ENCODE results near the gene MAT2A. TPM values are rescaled to one million over a fixed set of nuclear protein-coding genes. Genes with fewer than 3 reads are reported as not detected.

The MAT2A gene
- total and polyA plus RNA-seq, 10 of the 15 experiments (the other 5 are each of a cell fraction or from before 2014, with no cell fraction given), result 97.6 to 408 (median 290) TPM

- in situ Hi-C loops (cut with MboI), result no loop called here
- ATAC-seq (peak; percentile 97), FAIRE-seq (peak; percentile 75), DNase-seq (ENCODE audit: low read depth, low spot score) (peak; percentile 73)
- Histone ChIP-seq H3K79me2 (ENCODE audit: control insufficient read depth, insufficient read depth, low read length) (peaks cover 18% of the 10 kb centered on the region), H3K4me2 (ENCODE audit: control insufficient read depth, insufficient read depth) (peak within 1 kb of the TSS; percentile 81), H3K27ac (ENCODE audit: control insufficient read depth, insufficient read depth) (peak within 1 kb of the TSS; percentile 71), H3K9me3 (replicated peaks; ENCODE audit: control insufficient read depth, insufficient read depth, low read length) (no peaks in the 10 kb centered on the region), H3K4me3 (peak within 1 kb of the TSS; percentile 98), H3K36me3 (ENCODE audit: control insufficient read depth in 2 of 2, insufficient read depth in 2 of 2, low read length in 1 of 2) (peaks cover 0 to 3% of the 10 kb centered on the region in 2 experiments; a peak in 1 of 4 replicates), H2AFZ (ENCODE audit: control insufficient read depth, low read depth, low read length) (peak within 1 kb of the TSS; percentile 87), H3K27me3 (replicated peaks in 1 of 2; ENCODE audit: control insufficient read depth in 2 of 2, insufficient read depth in 2 of 2, low read length in 1 of 2) (no peaks in the 10 kb centered on the region), H3K9ac (ENCODE audit: control insufficient read depth, insufficient read depth, low read length) (peak within 1 kb of the TSS; percentile 80), H3K4me1 (ENCODE audit: control insufficient read depth, insufficient read depth, low read length) (no peaks in the 10 kb centered on the region; the same call in 1 of the 2 replicates), H4K20me1 (ENCODE audit: control insufficient read depth, insufficient read depth) (no peaks in the 10 kb centered on the region)
- RAD21 ChIA-PET (ENCODE audit: unreplicated experiment), result interaction anchor here (0.9 to 2.7 kb wide), 6 partner anchors 9 to 142 kb away, joined by 3 to 15 read pairs (median 4); partner anchors contain the start of genes SH2D6 and VAMP8
- WGBS (ENCODE audit: insufficient coverage, insufficient replicate concordance, low lambda C conversion rate, missing lambda C conversion rate), result 4% methylated on average over 54 of the region's 64 CpGs
- POLR2A ChIA-PET, result interaction anchor here (0.7 to 6.2 kb wide), 13 partner anchors 12 to 625 kb away, joined by 3 to 32 read pairs (median 6); partner anchors contain the start of genes MAT2A, RNF181 and VAMP8
- TSS peak; percentile 98 for BruUV-seq (replicated peaks)
- SMC1A ChIA-PET (ENCODE audit: uncharacterized antibody, unreplicated experiment), result interaction anchor here (0.6 to 2.9 kb wide), 6 partner anchors 11 to 661 kb away, joined by 3 to 21 read pairs (median 6); partner anchors contain the start of gene RNF181
- CTCF ChIA-PET, result interaction anchor here (0.6 to 4.4 kb wide), 6 partner anchors 10 to 261 kb away, joined by 3 to 28 read pairs (median 4); no protein-coding TSS in a partner anchor
- intact Hi-C loops (cut with micrococcal nuclease; ENCODE audit: unreplicated experiment), result loop anchor here (2.0 kb wide), 1 partner anchor 41 kb away; the partner anchor contains the start of gene TMEM150A
- TF ChIP-seq MXI1 (IDR thresholded peaks at IDR 0.05; ENCODE audit: low read depth, low read length), result peak; percentile 65; the same call in 1 of the 2 replicates
- no peak for TF ChIP-seq E2F8 (IDR thresholded peaks at IDR 0.05; ENCODE audit: low read depth, partially characterized antibody)
- no peak for TF ChIP-seq NFYB (IDR thresholded peaks at IDR 0.05; ENCODE audit: insufficient read depth, low read depth, low read length)
- no peak for TF ChIP-seq WRNIP1 (IDR thresholded peaks at IDR 0.05; ENCODE audit: borderline replicate concordance, low read depth, low read length)
- TF ChIP-seq SPI1 (IDR thresholded peaks at IDR 0.05; ENCODE audit: borderline replicate concordance, insufficient read depth, low read depth, low read length), result peak; percentile 31; the same call in 1 of the 2 replicates
- peak; percentile 28; the same call in 1 of the 2 replicates for TF ChIP-seq ATF7 (IDR thresholded peaks at IDR 0.05; ENCODE audit: low read depth)
- TF ChIP-seq BMI1 (IDR thresholded peaks at IDR 0.05; ENCODE audit: borderline replicate concordance), result no peak
- peak; percentile 87; the same call in 1 of the 2 replicates for TF ChIP-seq NFXL1 (IDR thresholded peaks at IDR 0.05; ENCODE audit: borderline replicate concordance)
- TF ChIP-seq, protein P1, sequence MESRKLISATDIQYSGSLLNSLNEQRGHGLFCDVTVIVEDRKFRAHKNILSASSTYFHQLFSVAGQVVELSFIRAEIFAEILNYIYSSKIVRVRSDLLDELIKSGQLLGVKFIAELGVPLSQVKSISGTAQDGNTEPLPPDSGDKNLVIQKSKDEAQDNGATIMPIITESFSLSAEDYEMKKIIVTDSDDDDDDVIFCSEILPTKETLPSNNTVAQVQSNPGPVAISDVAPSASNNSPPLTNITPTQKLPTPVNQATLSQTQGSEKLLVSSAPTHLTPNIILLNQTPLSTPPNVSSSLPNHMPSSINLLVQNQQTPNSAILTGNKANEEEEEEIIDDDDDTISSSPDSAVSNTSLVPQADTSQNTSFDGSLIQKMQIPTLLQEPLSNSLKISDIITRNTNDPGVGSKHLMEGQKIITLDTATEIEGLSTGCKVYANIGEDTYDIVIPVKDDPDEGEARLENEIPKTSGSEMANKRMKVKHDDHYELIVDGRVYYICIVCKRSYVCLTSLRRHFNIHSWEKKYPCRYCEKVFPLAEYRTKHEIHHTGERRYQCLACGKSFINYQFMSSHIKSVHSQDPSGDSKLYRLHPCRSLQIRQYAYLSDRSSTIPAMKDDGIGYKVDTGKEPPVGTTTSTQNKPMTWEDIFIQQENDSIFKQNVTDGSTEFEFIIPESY (IDR thresholded peaks at IDR 0.05), result no peak
- peak; percentile 48 for TF ChIP-seq RUNX3 (IDR thresholded peaks at IDR 0.05; ENCODE audit: low read length)
- TF ChIP-seq, protein P2, sequence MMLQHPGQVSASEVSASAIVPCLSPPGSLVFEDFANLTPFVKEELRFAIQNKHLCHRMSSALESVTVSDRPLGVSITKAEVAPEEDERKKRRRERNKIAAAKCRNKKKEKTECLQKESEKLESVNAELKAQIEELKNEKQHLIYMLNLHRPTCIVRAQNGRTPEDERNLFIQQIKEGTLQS (IDR thresholded peaks at IDR 0.05; ENCODE audit: borderline replicate concordance, extremely low read depth, low read depth, low read length), result peak; percentile 84; the same call in 1 of the 2 replicates
- peak; percentile 33; the same call in 1 of the 2 replicates for TF ChIP-seq RELB (IDR thresholded peaks at IDR 0.05; ENCODE audit: low read depth)
- TF ChIP-seq KLF5 (IDR thresholded peaks at IDR 0.05; ENCODE audit: partially characterized antibody), result peak; percentile 38
- peak; percentile 26; the same call in 1 of the 2 replicates for TF ChIP-seq MTA3 (IDR thresholded peaks at IDR 0.05; ENCODE audit: borderline replicate concordance, low read length)
Measured at GRCh38 chr2:85561280-85562212, 22.6 kb downstream of the MAT2A start, which contains the start of gene GGCX. TSS of gene GGCX (minus strand) at chr2:85561493. CDS start at chr2:85561428, 65 bp downstream.
